HCT116 (cell line): ENCODE data around the gene DIS3L2. TPM values are rescaled to one million over a fixed set of nuclear protein-coding genes. Genes with fewer than 3 reads are reported as not detected.

Experiments
- ATAC-seq: fragments of 200-7000 bp; cut with Tn5 transposase; 2 replicates; pipeline ENCODE4 v1.9.1; 2020; ENCODE audit warnings: mild to moderate bottlenecking, moderate library complexity
- BruUV-seq: library from RNA; stranded (reverse); fragments of 400-500 nt; replicated peaks from 2 replicates; lab custom pipeline; 2021; lab: Mats Ljungman, UMichigan
- CTCF ChIA-PET: fragments of 300-600 bp; sonication (Branson Sonifier 250); formaldehyde crosslinking; loops from one replicate; lab custom pipeline; 2021; ENCODE audit warnings: antibody characterized with exemption; lab: Charles Lee
- POLR2A ChIA-PET: fragments of 300-600, 350-600 bp; sonication (Branson Sonifier 250); formaldehyde crosslinking; loops from one replicate; lab custom pipeline; 2021; ENCODE audit warnings: antibody characterized with exemption; lab: Charles Lee
- RAD21 ChIA-PET, 2 experiments: fragments of 300-600 bp; sonication (Branson Sonifier 250); formaldehyde crosslinking; loops; one replicate each; lab custom pipeline; 2023; ENCODE audit warnings: low total read pairs in 2 of 2; ENCODE audit not compliant: uncharacterized antibody in 2 of 2, unreplicated experiment in 2 of 2, low non-redundant PET in 1 of 2; lab: Charles Lee
- DNase-seq: peaks from one replicate; pipeline ENCODE4 v3.0.0-alpha.2; 2010; ENCODE audit warnings: low read depth, low spot score
- H2AFZ ChIP-seq: fragments of 200-600 bp; shearing (Covaris generic), sonication (generic); 2 replicates; pipeline ENCODE4 v1.6.1; 2017; ENCODE audit warnings: low read depth, mixed run types, mixed read lengths, antibody characterized with exemption, low read length; ENCODE audit not compliant: poor library complexity, severe bottlenecking
- H3K27ac ChIP-seq: 2 replicates; pipeline ENCODE4 v1.5.1; 2012; ENCODE audit warnings: low read depth, low read length
- H3K27me3 ChIP-seq: fragments of 200-600 bp; sonication (generic); 2 replicates; pipeline ENCODE4 v1.6.1; 2016; ENCODE audit warnings: mixed run types, low read length, mixed read lengths; ENCODE audit not compliant: insufficient read depth
- H3K36me3 ChIP-seq, 2 experiments: fragments of 200-500 bp in 1 of 2; fragments of 200-600 bp in 1 of 2; sonication (Bioruptor generic) in 1 of 2; sonication (generic) in 1 of 2; 2 replicates each; pipeline versions ENCODE4 v1.5.1 to v1.6.1; 2014 to 2016; ENCODE audit warnings: low read length in 2 of 2, inconsistent platforms in 1 of 2, mixed read lengths in 1 of 2, mixed run types in 1 of 2; ENCODE audit not compliant: insufficient read depth in 2 of 2, control insufficient read depth in 1 of 2
- H3K4me1 ChIP-seq, 2 experiments: fragments of 200-600 bp in 1 of 2; sonication (generic) in 1 of 2; 2 replicates each; pipeline versions ENCODE4 v1.5.1 to v1.6.1; 2012 to 2017; ENCODE audit warnings: low read length in 2 of 2, inconsistent platforms in 1 of 2, mild to moderate bottlenecking in 1 of 2, mixed read lengths in 1 of 2, mixed run types in 1 of 2, moderate library complexity in 1 of 2; ENCODE audit not compliant: insufficient read depth in 2 of 2, control insufficient read depth in 1 of 2
- H3K4me2 ChIP-seq: fragments of 200-600 bp; sonication (generic); 2 replicates; pipeline ENCODE4 v1.6.1; 2017; ENCODE audit warnings: mixed run types, low read length, mixed read lengths
- H3K4me3 ChIP-seq, 2 experiments: fragments of 200-600 bp in 1 of 2; sonication (generic) in 1 of 2; replicated peaks in 1 of 2; 2 replicates each; pipeline ENCODE4 v1.5.1; 2011 to 2016; ENCODE audit warnings: low read length in 2 of 2, control low read depth in 1 of 2, low read depth in 1 of 2, mild to moderate bottlenecking in 1 of 2, mixed read lengths in 1 of 2, mixed run types in 1 of 2
- H3K79me2 ChIP-seq: fragments of 200-600 bp; sonication (generic); 2 replicates; pipeline ENCODE4 v1.6.1; 2017; ENCODE audit warnings: mild to moderate bottlenecking, mixed run types, low read length, moderate library complexity, mixed read lengths; ENCODE audit not compliant: insufficient read depth
- H3K9ac ChIP-seq: fragments of 200-600 bp; sonication (generic); 2 replicates; pipeline ENCODE4 v1.6.1; 2016; ENCODE audit warnings: low read length, mixed read lengths
- H3K9me2 ChIP-seq: fragments of 200-600 bp; sonication (generic), shearing (Covaris generic); 2 replicates; pipeline ENCODE4 v1.6.1; 2017; ENCODE audit warnings: mixed run types, mild to moderate bottlenecking, moderate library complexity; ENCODE audit not compliant: insufficient read depth
- H3K9me3 ChIP-seq, 2 experiments: fragments of 200-500 bp in 1 of 2; fragments of 200-600 bp in 1 of 2; sonication (Bioruptor generic) in 1 of 2; sonication (generic) in 1 of 2; 2 replicates each; pipeline ENCODE4 v1.6.1; 2014 to 2017; ENCODE audit warnings: low read length in 2 of 2, mixed read lengths in 2 of 2, inconsistent platforms in 1 of 2, low read depth in 1 of 2, mild to moderate bottlenecking in 1 of 2, mixed run types in 1 of 2, moderate library complexity in 1 of 2; ENCODE audit not compliant: control insufficient read depth in 1 of 2, insufficient read depth in 1 of 2
- H4K20me1 ChIP-seq: fragments of 200-600 bp; sonication (generic), shearing (Covaris generic); 2 replicates; pipeline ENCODE4 v1.6.1; 2017; ENCODE audit warnings: mixed run types, mild to moderate bottlenecking, moderate library complexity; ENCODE audit not compliant: insufficient read depth
- CBX3 ChIP-seq: IDR thresholded peaks from 2 replicates; pipeline ENCODE4 v1.6.1; 2012; ENCODE audit warnings: low read depth
- EGR1 ChIP-seq: IDR thresholded peaks from 2 replicates; pipeline ENCODE4 v1.6.1; 2012; ENCODE audit warnings: low read depth
- ELF1 ChIP-seq: IDR thresholded peaks from 2 replicates; pipeline ENCODE4 v1.6.1; 2012; ENCODE audit warnings: low read depth, borderline replicate concordance
- FOSL1 ChIP-seq: IDR thresholded peaks from 2 replicates; pipeline ENCODE4 v1.6.1; 2012; ENCODE audit warnings: low read depth
- JUND ChIP-seq: IDR thresholded peaks from 2 replicates; pipeline ENCODE4 v1.6.1; 2012
- MAX ChIP-seq: IDR thresholded peaks from 2 replicates; pipeline ENCODE4 v1.6.1; 2012
- POLR2A ChIP-seq: IDR thresholded peaks from 2 replicates; pipeline ENCODE4 v1.7.0; 2011; ENCODE audit warnings: borderline replicate concordance; ENCODE audit not compliant: insufficient read depth, insufficient read length; ENCODE audit errors: extremely low read depth
- RAD21 ChIP-seq: IDR thresholded peaks from 2 replicates; pipeline ENCODE4 v1.6.1; 2012; ENCODE audit warnings: low read depth, mild to moderate bottlenecking
- REST ChIP-seq: IDR thresholded peaks from 2 replicates; pipeline ENCODE4 v1.6.1; 2012; ENCODE audit warnings: low read depth
- SP1 ChIP-seq: IDR thresholded peaks from 2 replicates; pipeline ENCODE4 v1.6.1; 2012; ENCODE audit warnings: low read depth
- SRF ChIP-seq: IDR thresholded peaks from 2 replicates; pipeline ENCODE4 v1.6.1; 2012; ENCODE audit warnings: low read depth
- TCF7L2 ChIP-seq: IDR thresholded peaks from 2 replicates; pipeline ENCODE4 v1.7.0; 2011; ENCODE audit warnings: borderline replicate concordance, inconsistent platforms; ENCODE audit not compliant: insufficient read depth, insufficient read length; ENCODE audit errors: extremely low read depth
- YY1 ChIP-seq: IDR thresholded peaks from 2 replicates; pipeline ENCODE4 v1.6.1; 2011; ENCODE audit warnings: low read length, low read depth, moderate library complexity, mild to moderate bottlenecking; ENCODE audit not compliant: insufficient replicate concordance; ENCODE audit errors: extremely low read depth
- ZBTB33 ChIP-seq: IDR thresholded peaks from 2 replicates; pipeline ENCODE4 v1.6.1; 2011; ENCODE audit warnings: mild to moderate bottlenecking, low read length, moderate library complexity; ENCODE audit not compliant: insufficient replicate concordance; ENCODE audit errors: extremely low read depth
- ZFX ChIP-seq: fragments of 450-650 bp; IDR thresholded peaks from 2 replicates; pipeline ENCODE4 v1.6.1; 2017
- intact Hi-C: fragments of 100-400 bp; cut with micrococcal nuclease; formaldehyde crosslinking; loops from 2 replicates; pipeline ENCODE4 v1.10.0; 2022
- total RNA-seq: library from RNA; stranded (reverse); gene quantifications from one replicate; pipeline ENCODE4 v1.2.1, GENCODE V29; 2021; ENCODE audit not compliant: unreplicated experiment

Gene DIS3L2
- total RNA-seq, 1 experiment from 2014 or later = 42.5 TPM

GRCh38 chr2:231934441-231935206 lies 26.9 kb upstream of the DIS3L2 start:
- ChIA-PET CTCF (interaction anchor here (1.1 to 1.6 kb wide), 2 partner anchors 9 kb away, joined by 3 to 8 read pairs; no protein-coding TSS in a partner anchor), POLR2A (no interaction called here), RAD21 (no interaction called here)
- Histone ChIP-seq H4K20me1 (no peaks in the 10 kb centered on the region), H2AFZ (no peak overlapping the region), H3K9me3 (no peaks in the 10 kb centered on the region), H3K79me2 (no peaks in the 10 kb centered on the region), H3K9ac (no peak overlapping the region), H3K4me1 (no peaks in the 10 kb centered on the region), H3K4me3 (no peak overlapping the region), H3K36me3 (no peaks in the 10 kb centered on the region), H3K27me3 (no peaks in the 10 kb centered on the region), H3K27ac (no peak overlapping the region), H3K9me2 (no peaks in the 10 kb centered on the region), H3K4me2 (no peak overlapping the region)
- BruUV-seq = no TSS peak
- intact Hi-C loops = no loop called here
- TF ChIP-seq TCF7L2 (no peak), MAX (no peak), CBX3 (no peak), JUND (no peak), YY1 (no peak), ZFX (no peak), EGR1 (no peak), POLR2A (no peak), SRF (no peak), RAD21 (no peak)
- DNase-seq (no peak), ATAC-seq (no peak)

- Histone ChIP-seq H3K27ac (no peak overlapping the region), H3K9me2 (no peaks in the 10 kb centered on the region), H4K20me1 (no peaks in the 10 kb centered on the region), H3K4me1 (no peaks in the 10 kb centered on the region), H3K79me2 (no peaks in the 10 kb centered on the region), H3K27me3 (no peaks in the 10 kb centered on the region), H3K4me2 (no peak overlapping the region), H3K9ac (no peak overlapping the region), H3K36me3 (no peaks in the 10 kb centered on the region), H3K4me3 (no peak overlapping the region), H2AFZ (no peak overlapping the region), H3K9me3 (no peaks in the 10 kb centered on the region)
- ChIA-PET CTCF (interaction anchor here (1.1 to 1.6 kb wide), 2 partner anchors 9 to 10 kb away, joined by 3 to 8 read pairs; no protein-coding TSS in a partner anchor), RAD21 (no interaction called here), POLR2A (no interaction called here)
- no peak for DNase-seq
- no peak for ATAC-seq
- intact Hi-C loops = no loop called here
- no TSS peak for BruUV-seq
- TF ChIP-seq SP1 = no peak
- no peak for TF ChIP-seq MAX
- no peak for TF ChIP-seq FOSL1
- TF ChIP-seq ELF1 = no peak
- TF ChIP-seq ZBTB33 = no peak
- no peak for TF ChIP-seq POLR2A
- TF ChIP-seq REST = no peak
Observed at GRCh38 chr2:231935207-231935524, 26.3 kb upstream of the DIS3L2 start.
